Activated CD8-positive, alpha-beta T cell treated with anti-CD3 and anti-CD28 coated beads for 36 hours (primary cell): Measurements from ENCODE around the gene CEBPG. TPM values are rescaled to one million over a fixed set of nuclear protein-coding genes. Genes with fewer than 3 reads are reported as not detected.

Source experiments
- ATAC-seq: fragments of 200-7000 bp; cut with Tn5 transposase; one replicate; pipeline ENCODE4 v1.10.0; 2021; ENCODE audit warnings: mild to moderate bottlenecking, moderate library complexity
- CTCF ChIA-PET: fragments of 350-600 bp; sonication (Branson Sonifier 250); formaldehyde crosslinking; loops from one replicate; lab custom pipeline; 2021; ENCODE audit warnings: antibody characterized with exemption; lab: Charles Lee
- POLR2A ChIA-PET: fragments of 350-600 bp; sonication (Branson Sonifier 250); formaldehyde crosslinking; loops from one replicate; lab custom pipeline; 2021; ENCODE audit warnings: antibody characterized with exemption; lab: Charles Lee
- DNase-seq: peaks from one replicate; pipeline ENCODE4 v3.0.0-alpha.2; 2020
- H3K27ac Mint-ChIP-seq: one replicate; pipeline ENCODE4 v1.8.0; 2021; ENCODE audit warnings: mild to moderate bottlenecking, mixed read lengths
- H3K27me3 Mint-ChIP-seq: one replicate; pipeline ENCODE4 v1.8.0; 2021; ENCODE audit warnings: mixed read lengths
- H3K36me3 Mint-ChIP-seq: one replicate; pipeline ENCODE4 v1.8.0; 2021; ENCODE audit warnings: low read depth, mixed read lengths
- H3K4me1 Mint-ChIP-seq: one replicate; pipeline ENCODE4 v1.8.0; 2021; ENCODE audit warnings: low read depth, mixed read lengths
- H3K4me3 Mint-ChIP-seq: one replicate; pipeline ENCODE4 v1.8.0; 2021; ENCODE audit warnings: mild to moderate bottlenecking, moderate library complexity, mixed read lengths
- H3K9me3 Mint-ChIP-seq: one replicate; pipeline ENCODE4 v1.8.0; 2021; ENCODE audit warnings: mixed read lengths
- intact Hi-C: fragments of 100-400 bp; cut with micrococcal nuclease; formaldehyde crosslinking; loops from one replicate; pipeline ENCODE4 v1.10.0; 2022
- total RNA-seq, 2 experiments: library from RNA; stranded (reverse); gene quantifications; one replicate each; pipeline ENCODE4 v1.2.3, GENCODE V29; 2021
- TF ChIP-seq, protein P1 (sequence below): fragments of 200-600 bp; IDR thresholded peaks from one replicate; pipeline ENCODE4 v1.8.0; 2022; ENCODE audit warnings: antibody characterized with exemption, mild to moderate bottlenecking

Gene CEBPG
- total RNA-seq, 2 experiments from 2014 or later, result 28.3 to 30.1 TPM

DNA sequence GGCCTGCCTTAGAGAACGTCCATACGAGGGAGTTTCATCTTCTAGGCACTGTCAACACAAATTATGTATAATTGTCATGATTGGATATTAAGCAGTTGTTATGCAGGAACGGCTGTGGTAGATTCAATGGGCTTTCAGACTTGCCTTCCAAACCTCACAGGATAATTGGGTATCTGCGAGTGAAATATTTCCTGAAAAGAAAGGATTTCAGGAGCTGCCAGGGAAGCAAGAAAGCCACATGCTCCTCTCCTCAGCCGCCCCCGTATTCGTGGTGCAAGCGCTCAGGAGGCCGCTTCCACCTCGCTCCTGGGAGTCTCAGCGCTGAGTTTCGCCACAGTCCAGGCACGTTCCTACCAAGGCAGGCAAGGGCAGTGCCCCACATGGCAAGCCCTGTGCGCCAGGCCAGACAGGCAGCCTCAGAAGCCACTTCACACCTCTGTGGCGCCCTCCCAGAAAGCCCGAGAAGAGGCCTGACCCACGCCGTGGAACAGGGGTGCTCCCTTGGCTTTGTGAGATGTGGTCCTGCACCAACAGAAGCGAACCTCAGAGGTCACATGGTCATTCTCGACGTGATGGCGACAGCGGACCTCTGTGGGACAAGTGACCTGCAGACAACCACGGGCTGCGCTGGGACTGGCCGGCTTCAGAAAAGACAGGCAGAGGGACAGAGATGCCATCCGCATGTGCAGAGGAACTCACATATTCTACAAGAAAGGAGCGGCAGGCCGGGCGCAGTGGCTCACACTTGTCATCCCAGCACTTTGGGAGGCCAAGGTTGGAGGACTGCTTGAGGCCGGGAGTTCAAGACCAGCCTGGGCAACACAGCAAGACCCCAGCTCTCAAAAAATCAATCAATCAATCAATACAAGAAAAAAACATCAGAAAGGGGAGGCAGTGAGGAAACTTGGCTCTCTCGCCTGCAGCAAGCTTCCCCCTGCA lies 41.4 kb downstream of the CEBPG start:
- intact Hi-C loops, result loop anchor here (5.0 kb wide), 1 partner anchor 352 kb away; no protein-coding TSS in a partner anchor
- no peaks in the 10 kb centered on the region for H3K36me3 Mint-ChIP-seq
- H3K27ac Mint-ChIP-seq, result no peak overlapping the region
- POLR2A ChIA-PET, result interaction anchor here (1.1 kb wide), 1 partner anchor 189 kb away, joined by 3 read pairs; the partner anchor contains the start of gene SLC7A10
- peaks cover 4% of the 10 kb centered on the region for H3K4me1 Mint-ChIP-seq
- DNase-seq (no peak), ATAC-seq (no peak)
- H3K4me3 Mint-ChIP-seq, result no peak overlapping the region
- no peaks in the 10 kb centered on the region for H3K9me3 Mint-ChIP-seq
- CTCF ChIA-PET, result interaction anchor here (0.9 to 1.8 kb wide), 4 partner anchors 8 to 357 kb away, joined by 3 to 9 read pairs (median 3); no protein-coding TSS in a partner anchor
- TF ChIP-seq, protein P1, sequence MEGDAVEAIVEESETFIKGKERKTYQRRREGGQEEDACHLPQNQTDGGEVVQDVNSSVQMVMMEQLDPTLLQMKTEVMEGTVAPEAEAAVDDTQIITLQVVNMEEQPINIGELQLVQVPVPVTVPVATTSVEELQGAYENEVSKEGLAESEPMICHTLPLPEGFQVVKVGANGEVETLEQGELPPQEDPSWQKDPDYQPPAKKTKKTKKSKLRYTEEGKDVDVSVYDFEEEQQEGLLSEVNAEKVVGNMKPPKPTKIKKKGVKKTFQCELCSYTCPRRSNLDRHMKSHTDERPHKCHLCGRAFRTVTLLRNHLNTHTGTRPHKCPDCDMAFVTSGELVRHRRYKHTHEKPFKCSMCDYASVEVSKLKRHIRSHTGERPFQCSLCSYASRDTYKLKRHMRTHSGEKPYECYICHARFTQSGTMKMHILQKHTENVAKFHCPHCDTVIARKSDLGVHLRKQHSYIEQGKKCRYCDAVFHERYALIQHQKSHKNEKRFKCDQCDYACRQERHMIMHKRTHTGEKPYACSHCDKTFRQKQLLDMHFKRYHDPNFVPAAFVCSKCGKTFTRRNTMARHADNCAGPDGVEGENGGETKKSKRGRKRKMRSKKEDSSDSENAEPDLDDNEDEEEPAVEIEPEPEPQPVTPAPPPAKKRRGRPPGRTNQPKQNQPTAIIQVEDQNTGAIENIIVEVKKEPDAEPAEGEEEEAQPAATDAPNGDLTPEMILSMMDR, result no peak
- H3K27me3 Mint-ChIP-seq, result no peaks in the 10 kb centered on the region

DNA sequence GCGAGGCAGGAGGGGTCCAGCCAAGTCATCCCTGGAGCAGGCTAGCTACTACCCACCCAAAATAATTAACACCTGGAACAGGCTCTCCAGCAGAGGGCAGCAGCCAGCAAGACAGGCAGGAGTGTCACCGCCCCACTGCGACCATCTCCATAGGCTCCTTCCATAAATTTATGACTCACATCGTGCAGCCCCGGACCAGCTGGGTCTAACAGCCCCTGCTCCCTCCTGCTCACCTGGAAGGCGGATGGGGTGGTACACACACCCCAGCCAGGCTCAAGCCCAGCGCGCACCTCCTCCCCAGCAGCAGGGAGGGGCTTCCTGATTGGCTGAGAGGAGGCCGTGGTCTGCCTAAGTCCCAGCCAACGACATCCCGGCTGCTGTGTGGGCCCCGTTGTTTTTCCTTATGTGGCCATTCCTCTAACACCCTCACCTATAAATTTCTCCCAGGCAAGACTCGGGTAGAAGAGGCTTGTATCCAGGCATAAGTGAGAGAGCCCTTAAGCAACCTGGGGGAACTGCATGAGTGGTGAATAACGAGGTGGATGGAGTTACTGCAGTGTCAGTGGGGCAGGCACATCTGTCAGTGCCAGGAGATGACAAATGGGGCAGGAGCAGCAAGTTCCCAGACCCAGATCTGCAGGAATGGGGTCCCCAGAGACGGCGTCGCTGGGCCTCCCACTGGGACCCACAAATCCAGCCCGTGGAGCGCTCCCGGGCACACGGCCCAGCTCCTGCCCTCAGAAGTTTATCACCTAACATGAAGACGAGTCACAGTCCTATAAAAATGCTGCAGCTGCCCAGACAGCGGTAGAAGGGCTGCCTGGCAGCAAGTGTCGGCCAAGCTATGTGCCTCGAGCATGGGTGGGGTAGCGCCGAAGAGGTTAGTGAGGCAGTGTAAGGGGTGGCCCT lies 43.1 kb downstream of the CEBPG start:
- intact Hi-C loops, result loop anchor here (5.0 kb wide), 1 partner anchor 351 kb away; no protein-coding TSS in a partner anchor
- no peak overlapping the region for H3K4me3 Mint-ChIP-seq
- CTCF ChIA-PET, result interaction anchor here (0.6 to 2.5 kb wide), 27 partner anchors 10 to 680 kb away, joined by 3 to 19 read pairs (median 4); no protein-coding TSS in a partner anchor
- POLR2A ChIA-PET, result no interaction called here
- peak; percentile 86 for ATAC-seq
- peak; percentile 86 for DNase-seq
- peaks cover 4% of the 10 kb centered on the region for H3K4me1 Mint-ChIP-seq
- H3K9me3 Mint-ChIP-seq, result no peaks in the 10 kb centered on the region
- no peaks in the 10 kb centered on the region for H3K27me3 Mint-ChIP-seq
- TF ChIP-seq, protein P1, result peak; percentile 75
- H3K36me3 Mint-ChIP-seq, result no peaks in the 10 kb centered on the region
- H3K27ac Mint-ChIP-seq, result no peak overlapping the region

GRCh38 chr19:33417751-33418150 lies 44.2 kb downstream of the CEBPG start:
- H3K4me3 Mint-ChIP-seq, result no peak overlapping the region
- no peaks in the 10 kb centered on the region for H3K9me3 Mint-ChIP-seq
- no peak overlapping the region for H3K27ac Mint-ChIP-seq
- H3K36me3 Mint-ChIP-seq, result no peaks in the 10 kb centered on the region
- DNase-seq, result no peak
- H3K4me1 Mint-ChIP-seq, result peaks cover 4% of the 10 kb centered on the region
- intact Hi-C loops, result loop anchor here (5.0 kb wide), 1 partner anchor 350 kb away; no protein-coding TSS in a partner anchor
- H3K27me3 Mint-ChIP-seq, result no peaks in the 10 kb centered on the region
- CTCF ChIA-PET, result interaction anchor here (1.0 to 2.5 kb wide), 4 partner anchors 13 to 360 kb away, joined by 3 to 19 read pairs (median 8); no protein-coding TSS in a partner anchor
- POLR2A ChIA-PET, result no interaction called here
- TF ChIP-seq, protein P1, result no peak
- no peak for ATAC-seq

GRCh38 chr19:33418461-33418860 lies 45.0 kb downstream of the CEBPG start:
- no peak for DNase-seq
- intact Hi-C loops, result loop anchor here (5.0 kb wide), 1 partner anchor 349 kb away; no protein-coding TSS in a partner anchor
- ATAC-seq, result no peak
- ChIA-PET CTCF (interaction anchor here (1.0 to 2.2 kb wide), 3 partner anchors 12 to 359 kb away, joined by 3 to 11 read pairs (median 6); no protein-coding TSS in a partner anchor), POLR2A (no interaction called here)
- Mint-ChIP-seq H3K4me3 (no peak overlapping the region), H3K36me3 (no peaks in the 10 kb centered on the region), H3K27me3 (no peaks in the 10 kb centered on the region), H3K9me3 (no peaks in the 10 kb centered on the region), H3K4me1 (peaks cover 4% of the 10 kb centered on the region), H3K27ac (no peak overlapping the region)
- TF ChIP-seq, protein P1, result no peak
